ENCODE data around the gene KCNG2. TPM values are rescaled to one million over a fixed set of nuclear protein-coding genes. Genes with fewer than 3 reads are reported as not detected.

KCNG2 gene
- total RNA-seq, 1 donor from 2014 or later, result not detected

GRCh38 chr18:79849328-79850207, 51.8 kb downstream of the KCNG2 start:
- no peak for DNase-seq (ENCODE audit: low spot score, unreplicated experiment)
- Mint-ChIP-seq H3K36me3 (ENCODE audit: insufficient read depth) (no peaks in the 10 kb centered on the region), H3K4me3 (ENCODE audit: low read depth) (no peak overlapping the region), H3K27me3 (peaks cover 9% of the 10 kb centered on the region), H3K4me1 (ENCODE audit: low read depth) (peaks cover 1% of the 10 kb centered on the region), H3K27ac (no peak overlapping the region), H3K9me3 (ENCODE audit: low read depth) (peaks cover 3% of the 10 kb centered on the region)
- TF ChIP-seq CTCF (IDR thresholded peaks at IDR 0.05; ENCODE audit: unreplicated experiment), result no peak

- H3K9me3 Mint-ChIP-seq (ENCODE audit: low read depth), result no peaks in the 10 kb centered on the region
- H3K27ac Mint-ChIP-seq, result no peak overlapping the region
- H3K27me3 Mint-ChIP-seq, result peaks cover 12% of the 10 kb centered on the region
- TF ChIP-seq CTCF (IDR thresholded peaks at IDR 0.05; ENCODE audit: unreplicated experiment), result no peak
- peaks cover 1% of the 10 kb centered on the region for H3K4me1 Mint-ChIP-seq (ENCODE audit: low read depth)
- H3K36me3 Mint-ChIP-seq (ENCODE audit: insufficient read depth), result no peaks in the 10 kb centered on the region
- no peak for DNase-seq (ENCODE audit: low spot score, unreplicated experiment)
- H3K4me3 Mint-ChIP-seq (ENCODE audit: low read depth), result no peak overlapping the region
These were observed 53.0 kb downstream of the KCNG2 start for GRCh38 chr18:79850731-79851130.

- peaks cover 1% of the 10 kb centered on the region for H3K4me1 Mint-ChIP-seq (ENCODE audit: low read depth)
- H3K36me3 Mint-ChIP-seq (ENCODE audit: insufficient read depth), result no peaks in the 10 kb centered on the region
- H3K4me3 Mint-ChIP-seq (ENCODE audit: low read depth), result no peak overlapping the region
- no peak for TF ChIP-seq CTCF (IDR thresholded peaks at IDR 0.05; ENCODE audit: unreplicated experiment)
- peaks cover 17% of the 10 kb centered on the region for H3K27me3 Mint-ChIP-seq
- no peak for DNase-seq (ENCODE audit: low spot score, unreplicated experiment)
- no peaks in the 10 kb centered on the region for H3K9me3 Mint-ChIP-seq (ENCODE audit: low read depth)
- no peak overlapping the region for H3K27ac Mint-ChIP-seq
These were observed 53.8 kb downstream of the KCNG2 start for GRCh38 chr18:79851489-79851888.

GRCh38 chr18:79851950-79852349, 54.2 kb downstream of the KCNG2 start:
- H3K9me3 Mint-ChIP-seq (ENCODE audit: low read depth), result no peaks in the 10 kb centered on the region
- no peak for TF ChIP-seq CTCF (IDR thresholded peaks at IDR 0.05; ENCODE audit: unreplicated experiment)
- H3K4me1 Mint-ChIP-seq (ENCODE audit: low read depth), result peaks cover 1% of the 10 kb centered on the region
- no peak for DNase-seq (ENCODE audit: low spot score, unreplicated experiment)
- H3K27me3 Mint-ChIP-seq, result peaks cover 17% of the 10 kb centered on the region
- no peaks in the 10 kb centered on the region for H3K36me3 Mint-ChIP-seq (ENCODE audit: insufficient read depth)
- H3K27ac Mint-ChIP-seq, result no peak overlapping the region
- H3K4me3 Mint-ChIP-seq (ENCODE audit: low read depth), result no peak overlapping the region

- H3K36me3 Mint-ChIP-seq (ENCODE audit: insufficient read depth), result no peaks in the 10 kb centered on the region
- H3K27me3 Mint-ChIP-seq, result peaks cover 23% of the 10 kb centered on the region
- no peak overlapping the region for H3K27ac Mint-ChIP-seq
- H3K4me3 Mint-ChIP-seq (ENCODE audit: low read depth), result no peak overlapping the region
- peaks cover 1% of the 10 kb centered on the region for H3K4me1 Mint-ChIP-seq (ENCODE audit: low read depth)
- no peaks in the 10 kb centered on the region for H3K9me3 Mint-ChIP-seq (ENCODE audit: low read depth)
- no peak for TF ChIP-seq CTCF (IDR thresholded peaks at IDR 0.05; ENCODE audit: unreplicated experiment)
- no peak for DNase-seq (ENCODE audit: low spot score, unreplicated experiment)
These were observed 55.0 kb downstream of the KCNG2 start for GRCh38 chr18:79852561-79853302.
